SK-N-SH (cell line): Measurements from ENCODE around the gene RAI14.

Experiments used
- MEF2A ChIP-seq: IDR thresholded peaks from 2 replicates; pipeline ENCODE4 v1.4.0; 2012; ENCODE audit warnings: low read depth, borderline replicate concordance
- MXI1 ChIP-seq: IDR thresholded peaks from 2 replicates; pipeline ENCODE4 v1.6.1; 2012; ENCODE audit warnings: mild to moderate bottlenecking, low read depth, low read length, improper control_type of control experiment
- NFIC ChIP-seq: IDR thresholded peaks from 2 replicates; pipeline ENCODE4 v1.4.0; 2012; ENCODE audit warnings: borderline replicate concordance
- POLR2AphosphoS5 ChIP-seq: IDR thresholded peaks from 2 replicates; pipeline ENCODE4 v1.6.1; 2012; ENCODE audit warnings: low read depth, low read length
- RFX5 ChIP-seq: IDR thresholded peaks from 2 replicates; pipeline ENCODE4 v1.6.1; 2012; ENCODE audit warnings: mild to moderate bottlenecking, improper control_type of control experiment, low read length
- RXRA ChIP-seq: IDR thresholded peaks from 2 replicates; pipeline ENCODE4 v1.4.0; 2012; ENCODE audit warnings: low read depth, mild to moderate bottlenecking, borderline replicate concordance
- SIN3A ChIP-seq: IDR thresholded peaks from 2 replicates; pipeline ENCODE4 v1.6.1; 2012; ENCODE audit warnings: low read depth, mild to moderate bottlenecking, low read length, moderate library complexity, borderline replicate concordance
- YY1 ChIP-seq: IDR thresholded peaks from 2 replicates; pipeline ENCODE4 v1.4.0; 2012; ENCODE audit warnings: low read depth, mild to moderate bottlenecking
- TF ChIP-seq, protein P1 (sequence below): IDR thresholded peaks from 2 replicates; pipeline ENCODE4 v1.4.0; 2012; ENCODE audit warnings: low read depth
- TF ChIP-seq, protein P2 (sequence below): IDR thresholded peaks from 2 replicates; pipeline ENCODE4 v1.6.1; 2012; ENCODE audit warnings: mild to moderate bottlenecking, low read depth, low read length, moderate library complexity
- TF ChIP-seq, protein P3 (sequence below): fragments of 200-600 bp; sonication (generic); IDR thresholded peaks from 2 replicates; pipeline ENCODE4 v1.6.1; 2017; ENCODE audit warnings: antibody characterized with exemption, mild to moderate bottlenecking, moderate library complexity

DNA sequence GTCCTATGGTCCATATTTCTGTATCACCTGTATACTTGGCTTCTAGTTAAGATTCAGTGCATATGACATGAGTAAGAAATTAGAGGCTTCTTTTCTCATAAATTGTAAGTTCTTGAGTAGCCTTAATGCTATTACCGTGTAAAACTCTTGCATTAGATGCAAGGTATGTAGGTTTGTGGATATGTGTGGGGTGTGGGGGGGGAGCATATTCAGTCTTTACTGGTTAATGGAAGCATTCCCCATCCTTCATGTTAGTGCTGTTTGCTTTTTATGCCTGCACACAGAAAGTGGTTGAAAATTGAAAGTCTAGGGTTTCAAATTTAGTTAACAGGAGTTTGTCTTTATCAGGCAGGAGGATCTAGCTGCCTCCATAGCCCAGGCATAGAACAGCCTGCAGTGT, 16.1 kb downstream of the RAI14 start:
- TF ChIP-seq, protein P1, sequence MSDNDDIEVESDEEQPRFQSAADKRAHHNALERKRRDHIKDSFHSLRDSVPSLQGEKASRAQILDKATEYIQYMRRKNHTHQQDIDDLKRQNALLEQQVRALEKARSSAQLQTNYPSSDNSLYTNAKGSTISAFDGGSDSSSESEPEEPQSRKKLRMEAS: no peak
- TF ChIP-seq, protein P2, sequence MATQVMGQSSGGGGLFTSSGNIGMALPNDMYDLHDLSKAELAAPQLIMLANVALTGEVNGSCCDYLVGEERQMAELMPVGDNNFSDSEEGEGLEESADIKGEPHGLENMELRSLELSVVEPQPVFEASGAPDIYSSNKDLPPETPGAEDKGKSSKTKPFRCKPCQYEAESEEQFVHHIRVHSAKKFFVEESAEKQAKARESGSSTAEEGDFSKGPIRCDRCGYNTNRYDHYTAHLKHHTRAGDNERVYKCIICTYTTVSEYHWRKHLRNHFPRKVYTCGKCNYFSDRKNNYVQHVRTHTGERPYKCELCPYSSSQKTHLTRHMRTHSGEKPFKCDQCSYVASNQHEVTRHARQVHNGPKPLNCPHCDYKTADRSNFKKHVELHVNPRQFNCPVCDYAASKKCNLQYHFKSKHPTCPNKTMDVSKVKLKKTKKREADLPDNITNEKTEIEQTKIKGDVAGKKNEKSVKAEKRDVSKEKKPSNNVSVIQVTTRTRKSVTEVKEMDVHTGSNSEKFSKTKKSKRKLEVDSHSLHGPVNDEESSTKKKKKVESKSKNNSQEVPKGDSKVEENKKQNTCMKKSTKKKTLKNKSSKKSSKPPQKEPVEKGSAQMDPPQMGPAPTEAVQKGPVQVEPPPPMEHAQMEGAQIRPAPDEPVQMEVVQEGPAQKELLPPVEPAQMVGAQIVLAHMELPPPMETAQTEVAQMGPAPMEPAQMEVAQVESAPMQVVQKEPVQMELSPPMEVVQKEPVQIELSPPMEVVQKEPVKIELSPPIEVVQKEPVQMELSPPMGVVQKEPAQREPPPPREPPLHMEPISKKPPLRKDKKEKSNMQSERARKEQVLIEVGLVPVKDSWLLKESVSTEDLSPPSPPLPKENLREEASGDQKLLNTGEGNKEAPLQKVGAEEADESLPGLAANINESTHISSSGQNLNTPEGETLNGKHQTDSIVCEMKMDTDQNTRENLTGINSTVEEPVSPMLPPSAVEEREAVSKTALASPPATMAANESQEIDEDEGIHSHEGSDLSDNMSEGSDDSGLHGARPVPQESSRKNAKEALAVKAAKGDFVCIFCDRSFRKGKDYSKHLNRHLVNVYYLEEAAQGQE: no peak
- TF ChIP-seq, protein P3, sequence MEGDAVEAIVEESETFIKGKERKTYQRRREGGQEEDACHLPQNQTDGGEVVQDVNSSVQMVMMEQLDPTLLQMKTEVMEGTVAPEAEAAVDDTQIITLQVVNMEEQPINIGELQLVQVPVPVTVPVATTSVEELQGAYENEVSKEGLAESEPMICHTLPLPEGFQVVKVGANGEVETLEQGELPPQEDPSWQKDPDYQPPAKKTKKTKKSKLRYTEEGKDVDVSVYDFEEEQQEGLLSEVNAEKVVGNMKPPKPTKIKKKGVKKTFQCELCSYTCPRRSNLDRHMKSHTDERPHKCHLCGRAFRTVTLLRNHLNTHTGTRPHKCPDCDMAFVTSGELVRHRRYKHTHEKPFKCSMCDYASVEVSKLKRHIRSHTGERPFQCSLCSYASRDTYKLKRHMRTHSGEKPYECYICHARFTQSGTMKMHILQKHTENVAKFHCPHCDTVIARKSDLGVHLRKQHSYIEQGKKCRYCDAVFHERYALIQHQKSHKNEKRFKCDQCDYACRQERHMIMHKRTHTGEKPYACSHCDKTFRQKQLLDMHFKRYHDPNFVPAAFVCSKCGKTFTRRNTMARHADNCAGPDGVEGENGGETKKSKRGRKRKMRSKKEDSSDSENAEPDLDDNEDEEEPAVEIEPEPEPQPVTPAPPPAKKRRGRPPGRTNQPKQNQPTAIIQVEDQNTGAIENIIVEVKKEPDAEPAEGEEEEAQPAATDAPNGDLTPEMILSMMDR: no peak
- TF ChIP-seq MEF2A (no peak), RXRA (no peak), RFX5 (no peak), NFIC (no peak), YY1 (no peak), SIN3A (no peak), MXI1 (no peak), POLR2AphosphoS5 (no peak)
